DOHH2 (cell line): ENCODE measurements around the gene EHMT2.
"Not testable (repeated sequence)": the region's sequence is repeated elsewhere in the genome, so short reads cannot be mapped to it uniquely, and the experiment has no call there.

ENCODE experiments used
- H3F3A ChIP-seq: fragments of 200-600 bp; sonication (generic), shearing (Covaris generic); 2 replicates; pipeline ENCODE4 v1.6.0; 2016; ENCODE audit warnings: antibody characterized with exemption, mild to moderate bottlenecking; ENCODE audit not compliant: control insufficient read depth, insufficient read depth
- H3K27ac ChIP-seq: fragments of 200-600 bp; sonication (generic); 2 replicates; pipeline ENCODE4 v1.5.1; 2014; ENCODE audit warnings: low read depth, mild to moderate bottlenecking, low read length, moderate library complexity
- H3K27me3 ChIP-seq: fragments of 200-600 bp; sonication (generic); 2 replicates; pipeline ENCODE4 v1.6.1; 2014; ENCODE audit warnings: mild to moderate bottlenecking, low read length, mixed read lengths; ENCODE audit not compliant: control insufficient read depth
- H3K36me3 ChIP-seq: fragments of 200-600 bp; sonication (generic); 2 replicates; pipeline ENCODE4 v1.6.1; 2014; ENCODE audit warnings: mild to moderate bottlenecking, low read length, moderate library complexity, mixed read lengths; ENCODE audit not compliant: control insufficient read depth
- H3K4me1 ChIP-seq: fragments of 200-600 bp; sonication (generic); 2 replicates; pipeline ENCODE4 v1.6.1; 2014; ENCODE audit warnings: mild to moderate bottlenecking, low read length, mixed read lengths; ENCODE audit not compliant: control insufficient read depth
- H3K4me2 ChIP-seq: fragments of 200-600 bp; sonication (generic); 2 replicates; pipeline ENCODE4 v1.6.0; 2014; ENCODE audit warnings: mild to moderate bottlenecking, low read length, moderate library complexity
- H3K4me3 ChIP-seq: fragments of 200-600 bp; sonication (generic); 2 replicates; pipeline ENCODE4 v1.5.1; 2014; ENCODE audit warnings: mild to moderate bottlenecking, low read length, mixed read lengths
- H3K79me2 ChIP-seq: fragments of 200-600 bp; sonication (generic); 2 replicates; pipeline ENCODE4 v1.6.1; 2014; ENCODE audit warnings: mild to moderate bottlenecking, low read length, mixed read lengths; ENCODE audit not compliant: control insufficient read depth
- H3K9me2 ChIP-seq: fragments of 200-600 bp; sonication (generic); replicated peaks from 2 replicates; pipeline ENCODE4 v1.6.1; 2014; ENCODE audit warnings: mild to moderate bottlenecking, low read length, mixed read lengths; ENCODE audit not compliant: control insufficient read depth
- H3K9me3 ChIP-seq: fragments of 200-600 bp; sonication (generic); 2 replicates; pipeline ENCODE4 v1.6.1; 2014; ENCODE audit warnings: antibody characterized with exemption, low read length, mixed read lengths; ENCODE audit not compliant: control insufficient read depth, insufficient read depth
- H4K20me1 ChIP-seq: fragments of 200-600 bp; sonication (generic); 2 replicates; pipeline ENCODE4 v1.6.0; 2014; ENCODE audit warnings: low read depth, mild to moderate bottlenecking, antibody characterized with exemption, low read length, moderate library complexity; ENCODE audit not compliant: control insufficient read depth, insufficient read depth
- CTCF ChIP-seq: fragments of 200-600 bp; sonication (generic); IDR thresholded peaks from one replicate; pipeline ENCODE4 v1.5.1; 2014; ENCODE audit warnings: antibody characterized with exemption, mild to moderate bottlenecking, low read depth, low read length; ENCODE audit not compliant: poor library complexity, severe bottlenecking
- EZH2phosphoT487 ChIP-seq: fragments of 200-600 bp; sonication (generic); IDR thresholded peaks from 2 replicates; pipeline ENCODE4 v1.6.1; 2017; ENCODE audit warnings: borderline replicate concordance, mild to moderate bottlenecking, antibody characterized with exemption, low read length, moderate library complexity, mixed read lengths

EHMT2 gene

GRCh38 chr6:31907158-31907813 is 9.8 kb upstream of the EHMT2 start:
- Histone ChIP-seq H3K4me1 (peaks cover 12% of the 10 kb centered on the region), H3F3A (peaks cover 12% of the 10 kb centered on the region), H3K4me2 (no peak overlapping the region), H3K36me3 (no peaks in the 10 kb centered on the region), H3K9me2 (no peaks in the 10 kb centered on the region), H3K9me3 (no peaks in the 10 kb centered on the region), H4K20me1 (no peaks in the 10 kb centered on the region), H3K4me3 (no peak overlapping the region), H3K79me2 (no peaks in the 10 kb centered on the region), H3K27me3 (peaks cover 27% of the 10 kb centered on the region), H3K27ac (no peak overlapping the region)
- TF ChIP-seq CTCF (no peak), EZH2phosphoT487 (no peak)

- not testable (repeated sequence) for H3K4me2 ChIP-seq
Measured at GRCh38 chr6:31906727-31907126, 9.2 kb upstream of the EHMT2 start.

GRCh38 chr6:31906122-31906521 is 8.6 kb upstream of the EHMT2 start:
- peaks cover 12% of the 10 kb centered on the region for H3F3A ChIP-seq
- H4K20me1 ChIP-seq: no peaks in the 10 kb centered on the region
- H3K4me3 ChIP-seq: no peak overlapping the region
- H3K36me3 ChIP-seq: no peaks in the 10 kb centered on the region
- H3K4me2 ChIP-seq: no peak overlapping the region
- no peaks in the 10 kb centered on the region for H3K9me3 ChIP-seq
- H3K27me3 ChIP-seq: peaks cover 27% of the 10 kb centered on the region
- H3K27ac ChIP-seq: no peak overlapping the region
- peaks cover 16% of the 10 kb centered on the region for H3K4me1 ChIP-seq
- TF ChIP-seq EZH2phosphoT487 (no peak), CTCF (no peak)
- H3K79me2 ChIP-seq: peaks cover 3% of the 10 kb centered on the region; the same call in 1 of the 2 replicates
- no peaks in the 10 kb centered on the region for H3K9me2 ChIP-seq

More at GRCh38 chr6:31906727-31907126, 9.2 kb upstream of the EHMT2 start:
- H3K4me3 ChIP-seq, H3K27ac ChIP-seq, H3K9me3 ChIP-seq, H3K79me2 ChIP-seq, H3K36me3 ChIP-seq, H3K9me2 ChIP-seq, H4K20me1 ChIP-seq: not testable (repeated sequence)
- Histone ChIP-seq H3K27me3 (peaks cover 27% of the 10 kb centered on the region), H3K4me1 (peaks cover 13% of the 10 kb centered on the region), H3F3A (peaks cover 12% of the 10 kb centered on the region)

GRCh38 chr6:31905041-31905440 is 7.5 kb upstream of the EHMT2 start:
- Histone ChIP-seq H3K79me2 (peaks cover 8% of the 10 kb centered on the region), H3K4me1 (peaks cover 19% of the 10 kb centered on the region), H3K36me3 (no peaks in the 10 kb centered on the region; the same call in 1 of the 2 replicates), H3F3A (peaks cover 12% of the 10 kb centered on the region), H3K27ac (no peak overlapping the region), H3K9me2 (no peaks in the 10 kb centered on the region), H3K27me3 (peaks cover 23% of the 10 kb centered on the region), H3K9me3 (no peaks in the 10 kb centered on the region), H4K20me1 (no peaks in the 10 kb centered on the region), H3K4me3 (no peak overlapping the region), H3K4me2 (no peak overlapping the region)
- TF ChIP-seq CTCF: no peak
- no peak for TF ChIP-seq EZH2phosphoT487
